Measurements from ENCODE around the gene WSCD1. TPM values are rescaled to one million over a fixed set of nuclear protein-coding genes. Genes with fewer than 3 reads are reported as not detected.

The WSCD1 gene
- total RNA-seq, 1 experiment from 2014 or later, result not detected

- H3K9me3 Mint-ChIP-seq (ENCODE audit: unreplicated experiment), result no peaks in the 10 kb centered on the region
- H3K36me3 Mint-ChIP-seq (ENCODE audit: insufficient read depth, unreplicated experiment), result no peaks in the 10 kb centered on the region
- Histone ChIP-seq H3K4me3 (ENCODE audit: low read depth, low read length) (no peak overlapping the region), H3K36me3 (ENCODE audit: control insufficient read depth, insufficient read depth, low read length) (no peaks in the 10 kb centered on the region), H3K9me3 (no peaks in the 10 kb centered on the region), H3K4me1 (no peaks in the 10 kb centered on the region), H3K27me3 (replicated peaks; ENCODE audit: control insufficient read depth, insufficient read depth, low read length) (no peaks in the 10 kb centered on the region)
- no peak for DNase-seq
- no peak for TF ChIP-seq CTCF (IDR thresholded peaks at IDR 0.05; ENCODE audit: insufficient read depth in 1 of 2, low read depth in 1 of 2, low read length in 1 of 2, severe bottlenecking in 1 of 2, unreplicated experiment in 1 of 2)
- intact Hi-C loops (cut with micrococcal nuclease; ENCODE audit: unreplicated experiment), result no loop called here
- no peak overlapping the region for H3K27ac Mint-ChIP-seq (ENCODE audit: unreplicated experiment)
- POLR2A ChIA-PET, result no interaction called here
- H3K4me1 Mint-ChIP-seq (ENCODE audit: low read depth, unreplicated experiment), result no peaks in the 10 kb centered on the region
- BruUV-seq (replicated peaks), result no TSS peak
- H3K27me3 Mint-ChIP-seq (ENCODE audit: insufficient read depth, unreplicated experiment), result peaks cover 7% of the 10 kb centered on the region
- CTCF ChIA-PET, result no interaction called here
- no peak overlapping the region for H3K4me3 Mint-ChIP-seq (ENCODE audit: unreplicated experiment)
Measured at GRCh38 chr17:6072157-6072556, 2.0 kb downstream of the WSCD1 start.

GRCh38 chr17:6072611-6073010 is 2.4 kb downstream of the WSCD1 start:
- H3K4me1 ChIP-seq, result no peaks in the 10 kb centered on the region
- no TSS peak for BruUV-seq (replicated peaks)
- H3K9me3 Mint-ChIP-seq (ENCODE audit: unreplicated experiment), result no peaks in the 10 kb centered on the region
- H3K9me3 ChIP-seq, result no peaks in the 10 kb centered on the region
- H3K36me3 Mint-ChIP-seq (ENCODE audit: insufficient read depth, unreplicated experiment), result no peaks in the 10 kb centered on the region
- no peak overlapping the region for H3K27ac Mint-ChIP-seq (ENCODE audit: unreplicated experiment)
- no peak for TF ChIP-seq CTCF (IDR thresholded peaks at IDR 0.05; ENCODE audit: insufficient read depth in 1 of 2, low read depth in 1 of 2, low read length in 1 of 2, severe bottlenecking in 1 of 2, unreplicated experiment in 1 of 2)
- H3K4me3 ChIP-seq (ENCODE audit: low read depth, low read length), result no peak overlapping the region
- intact Hi-C loops (cut with micrococcal nuclease; ENCODE audit: unreplicated experiment), result no loop called here
- no peaks in the 10 kb centered on the region for H3K36me3 ChIP-seq (ENCODE audit: control insufficient read depth, insufficient read depth, low read length)
- peaks cover 7% of the 10 kb centered on the region for H3K27me3 Mint-ChIP-seq (ENCODE audit: insufficient read depth, unreplicated experiment)
- no peaks in the 10 kb centered on the region for H3K27me3 ChIP-seq (replicated peaks; ENCODE audit: control insufficient read depth, insufficient read depth, low read length)
- no peak overlapping the region for H3K4me3 Mint-ChIP-seq (ENCODE audit: unreplicated experiment)
- no peak for DNase-seq
- no peaks in the 10 kb centered on the region for H3K4me1 Mint-ChIP-seq (ENCODE audit: low read depth, unreplicated experiment)
- ChIA-PET CTCF (no interaction called here), POLR2A (no interaction called here)

DNA sequence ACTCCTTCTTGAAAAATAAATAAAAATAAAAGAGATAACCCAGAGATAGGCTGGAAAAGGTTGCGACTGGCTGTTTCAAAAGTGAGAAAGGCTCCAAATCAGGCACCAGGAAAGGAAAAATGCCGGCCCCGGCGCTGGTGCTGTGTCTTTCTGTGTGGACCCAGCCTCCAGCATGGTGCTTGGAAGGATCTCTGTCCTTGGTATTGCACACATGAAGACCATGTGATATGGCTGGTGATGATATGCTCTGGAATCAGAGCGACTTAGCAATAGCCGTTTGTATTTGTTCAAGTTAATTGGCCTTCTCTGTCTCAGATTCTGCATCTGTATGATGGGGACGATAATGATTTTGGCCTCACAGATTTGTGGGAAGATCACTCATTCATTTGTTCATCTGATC is 3.4 kb downstream of the WSCD1 start:
- DNase-seq, result no peak
- intact Hi-C loops (cut with micrococcal nuclease; ENCODE audit: unreplicated experiment), result no loop called here
- no peak overlapping the region for H3K27ac Mint-ChIP-seq (ENCODE audit: unreplicated experiment)
- ChIA-PET CTCF (no interaction called here), POLR2A (no interaction called here)
- H3K4me3 ChIP-seq (ENCODE audit: low read depth, low read length), result no peak overlapping the region
- no peaks in the 10 kb centered on the region for H3K4me1 ChIP-seq
- H3K9me3 ChIP-seq, result no peaks in the 10 kb centered on the region
- H3K4me1 Mint-ChIP-seq (ENCODE audit: low read depth, unreplicated experiment), result no peaks in the 10 kb centered on the region
- no peak for TF ChIP-seq CTCF (IDR thresholded peaks at IDR 0.05; ENCODE audit: insufficient read depth in 1 of 2, low read depth in 1 of 2, low read length in 1 of 2, severe bottlenecking in 1 of 2, unreplicated experiment in 1 of 2)
- no TSS peak for BruUV-seq (replicated peaks)
- H3K27me3 Mint-ChIP-seq (ENCODE audit: insufficient read depth, unreplicated experiment), result peaks cover 10% of the 10 kb centered on the region
- H3K36me3 ChIP-seq (ENCODE audit: control insufficient read depth, insufficient read depth, low read length), result no peaks in the 10 kb centered on the region
- no peaks in the 10 kb centered on the region for H3K9me3 Mint-ChIP-seq (ENCODE audit: unreplicated experiment)
- H3K4me3 Mint-ChIP-seq (ENCODE audit: unreplicated experiment), result no peak overlapping the region
- H3K27me3 ChIP-seq (replicated peaks; ENCODE audit: control insufficient read depth, insufficient read depth, low read length), result no peaks in the 10 kb centered on the region
- no peaks in the 10 kb centered on the region for H3K36me3 Mint-ChIP-seq (ENCODE audit: insufficient read depth, unreplicated experiment)
